K562 (cell line): ENCODE data around the gene WDR13. TPM values are rescaled to one million over a fixed set of nuclear protein-coding genes. Genes with fewer than 3 reads are reported as not detected.

ENCODE experiments used
- ATAC-seq: fragments of 200-7000 bp; cut with Tn5 transposase; 3 replicates; pipeline ENCODE4 v1.9.1; 2020; ENCODE audit warnings: moderate library complexity
- BruUV-seq: library from RNA; stranded (reverse); fragments of 400-500 nt; replicated peaks from 2 replicates; lab custom pipeline; 2021; lab: Mats Ljungman, UMichigan
- CTCF ChIA-PET: fragments of 300-600 bp; formaldehyde crosslinking; extraction: SDS; loops from one replicate; lab custom pipeline; 2021; ENCODE audit warnings: low intra/inter-chr PET ratio; lab: Yijun Ruan, JAX
- POLR2A ChIA-PET: fragments of 300-600, 350-650 bp; sonication (Branson Sonifier 250); formaldehyde crosslinking; extraction: SDS; loops from one replicate; lab custom pipeline; 2021; ENCODE audit warnings: antibody characterized with exemption, inconsistent platforms; lab: Yijun Ruan, JAX
- DNase-seq, 4 experiments: peaks; one replicate each; pipeline versions ENCODE4 v3.0.0 to v3.0.0-alpha.2; 2011 to 2018; ENCODE audit warnings: low spot score in 3 of 4, mixed read lengths in 3 of 4; ENCODE audit errors: extremely low read depth in 1 of 4
- FAIRE-seq: peaks from 2 replicates; lab custom pipeline; 2011; peaks lifted over from hg19 to GRCh38; lab: Jason Lieb, UNC
- H2AFZ ChIP-seq: 2 replicates; pipeline ENCODE4 v1.6.0; 2011; ENCODE audit warnings: low read depth, low read length, control low read depth, inconsistent platforms
- H3K27ac ChIP-seq: fragments of 200-600 bp; 3 replicates; pipeline ENCODE4 v1.8.0; 2011; ENCODE audit warnings: low read depth, mild to moderate bottlenecking, control low read depth, inconsistent platforms, low read length, moderate library complexity, mixed read lengths; ENCODE audit errors: extremely low read depth
- H3K27me3 ChIP-seq, 2 experiments: fragments of 300-600 bp in 1 of 2; 2 replicates in 1 of 2; 3 replicates in 1 of 2; pipeline versions ENCODE4 v1.6.0 to v1.8.0; 2011; ENCODE audit warnings: inconsistent platforms in 2 of 2, low read length in 2 of 2, mild to moderate bottlenecking in 1 of 2, mixed read lengths in 1 of 2, moderate library complexity in 1 of 2; ENCODE audit not compliant: control insufficient read depth in 2 of 2, insufficient read depth in 2 of 2
- H3K36me3 ChIP-seq: fragments of 300-600 bp; 3 replicates; pipeline ENCODE4 v1.8.0; 2011; ENCODE audit warnings: mild to moderate bottlenecking, low read length, inconsistent platforms; ENCODE audit not compliant: control insufficient read depth, insufficient read depth
- H3K4me1 ChIP-seq, 2 experiments: fragments of 200-600 bp in 1 of 2; replicated peaks in 1 of 2; 2 replicates in 1 of 2; 3 replicates in 1 of 2; pipeline versions ENCODE4 v1.5.1 to v1.8.0; 2011; ENCODE audit warnings: inconsistent platforms in 2 of 2, low read length in 2 of 2, mild to moderate bottlenecking in 1 of 2, mixed read lengths in 1 of 2, moderate library complexity in 1 of 2; ENCODE audit not compliant: control insufficient read depth in 2 of 2, insufficient read depth in 2 of 2
- H3K4me2 ChIP-seq: 2 replicates; pipeline ENCODE4 v1.6.1; 2011; ENCODE audit warnings: low read length, control low read depth, inconsistent platforms, mixed read lengths; ENCODE audit not compliant: insufficient read depth
- H3K4me3 ChIP-seq: fragments of 200-600 bp; sonication (generic), shearing (Covaris generic); 2 replicates; pipeline ENCODE4 v1.5.1; 2016; ENCODE audit warnings: control low read depth, inconsistent platforms
- H3K79me2 ChIP-seq: fragments of 200-600 bp; 3 replicates; pipeline ENCODE4 v1.8.0; 2011; ENCODE audit warnings: low read length, inconsistent platforms; ENCODE audit not compliant: control insufficient read depth, insufficient read depth
- H3K9ac ChIP-seq, 2 experiments: 2 replicates each; pipeline versions ENCODE4 v1.6.0 to v1.6.1; 2011; ENCODE audit warnings: low read depth in 2 of 2, low read length in 2 of 2, control low read depth in 1 of 2, inconsistent platforms in 1 of 2, mild to moderate bottlenecking in 1 of 2, mixed read lengths in 1 of 2; ENCODE audit not compliant: insufficient read depth in 1 of 2
- H3K9me1 ChIP-seq: one replicate; pipeline ENCODE4 v1.6.0; 2011; ENCODE audit warnings: inconsistent platforms, mild to moderate bottlenecking, low read length, moderate library complexity; ENCODE audit not compliant: control insufficient read depth, insufficient read depth
- H3K9me3 ChIP-seq: replicated peaks from 2 replicates; pipeline ENCODE4 v1.5.1; 2011; ENCODE audit warnings: low read depth, low read length, inconsistent platforms; ENCODE audit not compliant: control insufficient read depth, insufficient read depth
- H4K20me1 ChIP-seq: replicated peaks from 2 replicates; pipeline ENCODE4 v1.6.1; 2011; ENCODE audit warnings: low read length, inconsistent platforms, mixed read lengths; ENCODE audit not compliant: control insufficient read depth, insufficient read depth
- BRCA1 ChIP-seq, 2 experiments: fragments of 450-650 bp in 1 of 2; sonication (generic) in 1 of 2; formaldehyde crosslinking in 1 of 2; IDR thresholded peaks; 2 replicates each; pipeline versions ENCODE4 v1.5.0 to v1.6.1; 2017 to 2020; ENCODE audit warnings: mild to moderate bottlenecking in 1 of 2, missing genetic modification reagents in 1 of 2
- FOXP4 ChIP-seq: sonication (generic); formaldehyde crosslinking; IDR thresholded peaks from 2 replicates; pipeline ENCODE4 v1.8.0; 2022; ENCODE audit warnings: mild to moderate bottlenecking, missing genetic modification reagents, borderline replicate concordance
- HMGN3 ChIP-seq: IDR thresholded peaks from 2 replicates; pipeline ENCODE4 v1.6.1; 2011; ENCODE audit warnings: borderline replicate concordance, low read depth, mild to moderate bottlenecking, mixed read lengths, low read length; ENCODE audit not compliant: insufficient read length; ENCODE audit errors: extremely low read depth
- HOMEZ ChIP-seq: fragments of 250-450 bp; sonication (Bioruptor Pico); IDR thresholded peaks from 2 replicates; pipeline ENCODE4 v1.4.0; 2020; ENCODE audit warnings: mild to moderate bottlenecking, moderate library complexity
- LARP7 ChIP-seq: fragments of 450-650 bp; IDR thresholded peaks from 2 replicates; pipeline ENCODE4 v1.6.1; 2016
- MECOM ChIP-seq: fragments of 250-450 bp; sonication (Bioruptor Pico); IDR thresholded peaks from 2 replicates; pipeline ENCODE4 v1.8.0; 2022; ENCODE audit warnings: inconsistent platforms
- MYNN ChIP-seq, 2 experiments: sonication (generic); formaldehyde crosslinking in 1 of 2; IDR thresholded peaks; 2 replicates each; pipeline versions ENCODE4 v1.5.0 to v1.6.1; 2016 to 2020; ENCODE audit warnings: antibody characterized with exemption in 1 of 2, missing genetic modification reagents in 1 of 2
- SMARCE1 ChIP-seq: fragments of 450-650 bp; IDR thresholded peaks from 2 replicates; pipeline ENCODE4 v1.7.1; 2016; ENCODE audit warnings: mild to moderate bottlenecking
- TEAD1 ChIP-seq, 2 experiments: fragments of 450-650 bp in 1 of 2; sonication (generic) in 1 of 2; formaldehyde crosslinking; IDR thresholded peaks; 2 replicates each; pipeline versions ENCODE4 v1.4.0 to v1.8.0; 2020 to 2022; ENCODE audit warnings: mild to moderate bottlenecking in 2 of 2, missing genetic modification reagents in 1 of 2
- ZBTB49 ChIP-seq: sonication (generic); formaldehyde crosslinking; IDR thresholded peaks from 2 replicates; pipeline ENCODE4 v1.8.0; 2022; ENCODE audit warnings: missing genetic modification reagents, mild to moderate bottlenecking, borderline replicate concordance
- ZNF277 ChIP-seq: fragments of 250-450 bp; sonication (Bioruptor Pico); IDR thresholded peaks from 2 replicates; pipeline ENCODE4 v1.8.0; 2022; ENCODE audit warnings: inconsistent platforms, mild to moderate bottlenecking, moderate library complexity, borderline replicate concordance
- ZNF830 ChIP-seq: fragments of 250-450 bp; sonication (Bioruptor Pico); IDR thresholded peaks from 2 replicates; pipeline ENCODE4 v1.5.0; 2021; ENCODE audit warnings: mild to moderate bottlenecking
- WGBS: fragments of 100-300 bp; shearing (Covaris generic); methylation state at CpG from one replicate; pipeline ENCODE4 v1.1.6; 2016; ENCODE audit warnings: low coverage, mixed read lengths; ENCODE audit not compliant: insufficient coverage; ENCODE audit errors: missing lambda C conversion rate; 5-methylcytosine and 5-hydroxymethylcytosine counted together
- in situ Hi-C: fragments of 300-500 bp; cut with MboI; formaldehyde crosslinking; loops from 4 replicates; pipeline ENCODE4 v1.15.0; 2018; ENCODE audit warnings: inconsistent platforms, mixed read lengths
- intact Hi-C: fragments of 100-400 bp; cut with micrococcal nuclease; formaldehyde crosslinking; loops from 2 replicates; pipeline ENCODE4 v1.14.2; 2022
- polyA plus RNA-seq, 8 experiments: library from polyadenylated mRNA; depleted of rRNA in 4 of 8; stranded (reverse) in 5 of 8; unstranded in 3 of 8; fragments of >200 nt; fragmentation: Nextera tagmentation in 2 of 8; fragmentation: Illumina TruSeq in 1 of 8; extraction: Ambion mirVana in 2 of 8; extraction: Trizol in 1 of 8; gene quantifications; 2 replicates each; pipeline versions ENCODE4 v1.2.1 to v1.2.3, GENCODE V29; 2011 to 2014; ENCODE audit warnings: inconsistent platforms in 1 of 8, missing spikeins in 1 of 8
- total RNA-seq, 7 experiments: library from RNA; depleted of rRNA in 6 of 7; stranded (reverse); fragments of >200 nt in 6 of 7; fragmentation: Illumina TruSeq in 2 of 7; extraction: Trizol in 2 of 7; gene quantifications; 2 replicates each; pipeline versions ENCODE4 v1.2.1 to v1.2.3, GENCODE V29; 2011 to 2021; ENCODE audit warnings: low replicate concordance in 1 of 7

Gene WDR13
- total and polyA plus RNA-seq, 9 of the 15 experiments (the other 6 are each of a cell fraction or from before 2014, with no cell fraction given) = 7.4 to 70.5 (median 31.4) TPM

- Histone ChIP-seq H3K27ac (peak overlapping the region; percentile 45; the same call in 2 of the 3 replicates), H4K20me1 (no peaks in the 10 kb centered on the region), H3K9ac (peak overlapping the region in 1 of 2 experiments; percentile 31; a peak in 1 of 4 replicates), H2AFZ (peak overlapping the region; percentile 75), H3K4me1 (peaks cover 4 to 13% of the 10 kb centered on the region in 2 experiments; a peak in 3 of 5 replicates), H3K4me2 (peak overlapping the region; percentile 50; the same call in 1 of the 2 replicates), H3K36me3 (no peaks in the 10 kb centered on the region), H3K27me3 (no peaks in the 10 kb centered on the region), H3K4me3 (no peak overlapping the region), H3K9me3 (no peaks in the 10 kb centered on the region), H3K9me1 (no peaks in the 10 kb centered on the region), H3K79me2 (no peaks in the 10 kb centered on the region)
- peak; percentile 25 to 76 (median 46) for DNase-seq
- in situ Hi-C loops (no loop called here), intact Hi-C loops (no loop called here)
- POLR2A ChIA-PET = interaction anchor here (0.6 to 0.7 kb wide), 3 partner anchors 132 to 771 kb away, joined by 3 to 4 read pairs (median 3); no protein-coding TSS in a partner anchor
- BruUV-seq = no TSS peak
- peak; percentile 84 for ATAC-seq
- CTCF ChIA-PET = no interaction called here
- peak; percentile 79 for FAIRE-seq
- 20% methylated on average over 5 of the region's 8 CpGs for WGBS
- peak; percentile 48; the same call in 1 of the 2 replicates for TF ChIP-seq SMARCE1
- no peak for TF ChIP-seq HMGN3
- TF ChIP-seq BRCA1 (IDR thresholded peaks at IDR 0.05) = no peak
- TF ChIP-seq BRCA1 (CRISPR knock-in tag; IDR thresholded peaks at IDR 0.05) = no peak
- no peak for TF ChIP-seq ZNF277 (CRISPR knock-in tag)
- no peak for TF ChIP-seq ZBTB49 (CRISPR knock-in tag)
- no peak for TF ChIP-seq LARP7
- TF ChIP-seq MYNN (IDR thresholded peaks at IDR 0.05) = no peak
- TF ChIP-seq MYNN (CRISPR knock-in tag; IDR thresholded peaks at IDR 0.05) = no peak
- no peak for TF ChIP-seq ZNF830
- TF ChIP-seq MECOM (CRISPR knock-in tag) = no peak
- TF ChIP-seq HOMEZ (CRISPR knock-in tag) = no peak
- TF ChIP-seq FOXP4 (CRISPR knock-in tag) = no peak
- no peak for TF ChIP-seq TEAD1 (CRISPR knock-in tag; IDR thresholded peaks at IDR 0.05)
These were observed 20.4 kb downstream of the WDR13 start for GRCh38 chrX:48617542-48618340.
